Measurements from ENCODE around the gene IKZF4.

DNA sequence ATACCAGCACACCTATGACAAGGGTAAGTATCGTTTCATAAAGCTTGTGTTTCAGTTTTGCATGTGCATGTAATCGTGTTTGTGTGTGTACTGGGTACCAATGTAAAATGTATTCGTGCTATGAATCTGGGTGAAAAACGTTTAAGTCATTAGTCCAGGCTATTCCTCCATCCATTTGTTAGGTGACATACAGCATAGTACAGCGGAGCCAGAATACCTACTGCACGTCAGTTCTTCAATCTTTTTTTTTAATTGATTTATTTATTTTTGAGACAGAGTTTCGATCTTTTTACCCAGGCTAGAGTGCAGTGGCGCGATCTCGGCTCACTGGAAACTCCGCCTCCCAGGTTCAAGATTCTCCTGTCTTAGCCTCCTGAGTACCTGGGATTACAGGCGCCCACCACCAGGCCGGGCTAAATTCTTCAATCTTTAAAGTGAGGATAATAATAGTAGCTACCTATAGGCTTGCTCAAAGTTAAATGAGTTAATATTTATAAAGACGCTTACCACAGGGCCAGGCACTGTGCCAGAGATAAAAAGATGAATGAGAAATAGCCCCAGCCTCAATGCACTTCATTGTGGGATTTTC lies 20.2 kb downstream of the IKZF4 start:
- TF ChIP-seq POLR2AphosphoS5 (IDR thresholded peaks at IDR 0.05; ENCODE audit: low read depth, low read length) (no peak), TAF1 (IDR thresholded peaks at IDR 0.05; ENCODE audit: borderline replicate concordance, low read depth, low read length) (no peak)
